Karpas-422 (cell line): ENCODE results near the gene RECQL. TPM values are rescaled to one million over a fixed set of nuclear protein-coding genes. Genes with fewer than 3 reads are reported as not detected.

ENCODE experiments used
- DNase-seq: peaks from one replicate; pipeline ENCODE4 v3.0.0-alpha.2; 2015
- H2AFZ ChIP-seq: fragments of 200-600 bp; sonication (generic); 2 replicates; pipeline ENCODE4 v1.6.1; 2014; ENCODE audit warnings: antibody characterized with exemption, low read length, mixed read lengths
- H3K27ac ChIP-seq: fragments of 200-600 bp; sonication (generic); 2 replicates; pipeline ENCODE4 v1.5.1; 2014; ENCODE audit warnings: mild to moderate bottlenecking, low read length, moderate library complexity
- H3K27me3 ChIP-seq: fragments of 200-600 bp; sonication (generic); 2 replicates; pipeline ENCODE4 v1.6.1; 2014; ENCODE audit warnings: low read length, mixed read lengths
- H3K36me3 ChIP-seq: fragments of 200-600 bp; sonication (generic); 2 replicates; pipeline ENCODE4 v1.6.1; 2014; ENCODE audit warnings: low read length, mixed read lengths; ENCODE audit not compliant: insufficient read depth
- H3K4me1 ChIP-seq: fragments of 200-600 bp; sonication (generic); 2 replicates; pipeline ENCODE4 v1.6.1; 2014; ENCODE audit warnings: mild to moderate bottlenecking, low read length, mixed read lengths
- H3K4me2 ChIP-seq: fragments of 200-600 bp; sonication (generic); 2 replicates; pipeline ENCODE4 v1.6.1; 2014; ENCODE audit warnings: low read length, low read depth, mild to moderate bottlenecking; ENCODE audit not compliant: poor library complexity, severe bottlenecking
- H3K4me3 ChIP-seq: fragments of 200-600 bp; sonication (generic); 2 replicates; pipeline ENCODE4 v1.5.1; 2014; ENCODE audit warnings: mild to moderate bottlenecking, antibody characterized with exemption, low read length, mixed read lengths
- H3K79me2 ChIP-seq: fragments of 200-600 bp; sonication (generic); 2 replicates; pipeline ENCODE4 v1.6.1; 2014; ENCODE audit warnings: mild to moderate bottlenecking, low read length, mixed read lengths
- H3K9ac ChIP-seq: fragments of 200-600 bp; sonication (generic); 2 replicates; pipeline ENCODE4 v1.6.0; 2014; ENCODE audit warnings: low read length
- H3K9me2 ChIP-seq: fragments of 200-600 bp; sonication (generic), shearing (Covaris generic); replicated peaks from 2 replicates; pipeline ENCODE4 v1.6.0; 2014; ENCODE audit warnings: mild to moderate bottlenecking, low read length, moderate library complexity; ENCODE audit not compliant: insufficient read depth
- H3K9me3 ChIP-seq: fragments of 300-700, 200-600 bp; sonication (generic); 2 replicates; pipeline ENCODE4 v1.6.1; 2014; ENCODE audit warnings: low read length, mixed read lengths
- H4K20me1 ChIP-seq: fragments of 200-600 bp; sonication (generic); 2 replicates; pipeline ENCODE4 v1.6.1; 2014; ENCODE audit warnings: mild to moderate bottlenecking, antibody characterized with exemption, low read length, low read depth; ENCODE audit not compliant: insufficient read depth
- total RNA-seq: library from RNA; depleted of rRNA; stranded (reverse); fragments of >200 nt; shearing (Covaris generic); gene quantifications from 2 replicates; pipeline ENCODE4 v1.2.3, GENCODE V29; 2014; ENCODE audit warnings: low replicate concordance

Gene RECQL
- total RNA-seq, 1 experiment from 2014 or later = 47.2 TPM

GRCh38 chr12:21500786-21501257 lies 613 bp downstream of the RECQL start:
- no peaks in the 10 kb centered on the region for H3K27me3 ChIP-seq
- H2AFZ ChIP-seq = peak overlapping the region; percentile 52; the same call in 1 of the 2 replicates
- peaks cover 46% of the 10 kb centered on the region for H3K4me1 ChIP-seq
- H3K9me3 ChIP-seq = no peaks in the 10 kb centered on the region
- peaks cover 90% of the 10 kb centered on the region for H3K79me2 ChIP-seq
- H3K4me2 ChIP-seq = peak overlapping the region; percentile 85
- peak overlapping the region; percentile 95 for H3K4me3 ChIP-seq
- H3K36me3 ChIP-seq = peaks cover 35% of the 10 kb centered on the region
- H3K9me2 ChIP-seq = no peaks in the 10 kb centered on the region
- H3K27ac ChIP-seq = peak overlapping the region; percentile 75
- peak; percentile 75 for DNase-seq
- H4K20me1 ChIP-seq = no peaks in the 10 kb centered on the region
- H3K9ac ChIP-seq = peak overlapping the region; percentile 74

- peaks cover 82% of the 10 kb centered on the region for H3K79me2 ChIP-seq
Measured at GRCh38 chr12:21499765-21500164, 1.7 kb downstream of the RECQL start.

GRCh38 chr12:21485998-21486397 lies 15.4 kb downstream of the RECQL start:
- no peak overlapping the region for H2AFZ ChIP-seq
- H3K79me2 ChIP-seq = 0 out of 2 replicates have a peak, but pooled peaks cover 3% of the 10 kb centered on the region
- no peaks in the 10 kb centered on the region for H3K4me1 ChIP-seq
- no peak overlapping the region for H3K4me3 ChIP-seq
- H3K27me3 ChIP-seq = no peaks in the 10 kb centered on the region
- no peaks in the 10 kb centered on the region for H3K9me3 ChIP-seq
- no peak overlapping the region for H3K27ac ChIP-seq
- DNase-seq = no peak
- H3K36me3 ChIP-seq = peaks cover 32% of the 10 kb centered on the region
- H3K4me2 ChIP-seq = no peak overlapping the region
- no peaks in the 10 kb centered on the region for H3K9me2 ChIP-seq
- no peak overlapping the region for H3K9ac ChIP-seq
- no peaks in the 10 kb centered on the region for H4K20me1 ChIP-seq

More at GRCh38 chr12:21499765-21500164, 1.7 kb downstream of the RECQL start:
- Histone ChIP-seq H3K27me3 (no peaks in the 10 kb centered on the region), H3K9ac (peak overlapping the region; percentile 74), H3K4me1 (peaks cover 36% of the 10 kb centered on the region), H3K36me3 (peaks cover 39% of the 10 kb centered on the region), H3K9me3 (no peaks in the 10 kb centered on the region), H3K4me3 (peak overlapping the region; percentile 95), H3K4me2 (peak overlapping the region; percentile 85), H3K9me2 (no peaks in the 10 kb centered on the region), H4K20me1 (no peaks in the 10 kb centered on the region), H2AFZ (no peak overlapping the region), H3K27ac (no peak overlapping the region)
- DNase-seq = no peak

GRCh38 chr12:21483531-21483930 lies 17.9 kb downstream of the RECQL start:
- no peak overlapping the region for H3K27ac ChIP-seq
- H3K79me2 ChIP-seq = 0 out of 2 replicates have a peak, but pooled peaks cover 3% of the 10 kb centered on the region
- no peaks in the 10 kb centered on the region for H4K20me1 ChIP-seq
- peaks cover 34% of the 10 kb centered on the region for H3K36me3 ChIP-seq
- no peak overlapping the region for H3K4me3 ChIP-seq
- no peak overlapping the region for H2AFZ ChIP-seq
- no peaks in the 10 kb centered on the region for H3K9me2 ChIP-seq
- no peak overlapping the region for H3K4me2 ChIP-seq
- no peaks in the 10 kb centered on the region for H3K27me3 ChIP-seq
- DNase-seq = no peak
- H3K9ac ChIP-seq = no peak overlapping the region
- H3K4me1 ChIP-seq = no peaks in the 10 kb centered on the region
- H3K9me3 ChIP-seq = no peaks in the 10 kb centered on the region

GRCh38 chr12:21478756-21479455 lies 22.5 kb downstream of the RECQL start:
- Histone ChIP-seq H4K20me1 (no peaks in the 10 kb centered on the region), H3K27ac (no peak overlapping the region), H3K9ac (no peak overlapping the region), H3K27me3 (no peaks in the 10 kb centered on the region), H3K4me2 (no peak overlapping the region), H3K4me1 (no peaks in the 10 kb centered on the region; the same call in 1 of the 2 replicates), H3K9me3 (no peaks in the 10 kb centered on the region), H3K9me2 (no peaks in the 10 kb centered on the region), H3K36me3 (peaks cover 53% of the 10 kb centered on the region), H3K4me3 (no peak overlapping the region), H3K79me2 (no peaks in the 10 kb centered on the region), H2AFZ (no peak overlapping the region)
- no peak for DNase-seq

- H2AFZ ChIP-seq = no peak overlapping the region
- H3K27ac ChIP-seq = no peak overlapping the region
- H3K9me3 ChIP-seq = no peaks in the 10 kb centered on the region
- no peaks in the 10 kb centered on the region for H3K27me3 ChIP-seq
- H3K4me1 ChIP-seq = no peaks in the 10 kb centered on the region; the same call in 1 of the 2 replicates
- no peak overlapping the region for H3K4me2 ChIP-seq
- no peak for DNase-seq
- no peaks in the 10 kb centered on the region for H3K79me2 ChIP-seq
- peaks cover 58% of the 10 kb centered on the region for H3K36me3 ChIP-seq
- no peaks in the 10 kb centered on the region for H3K9me2 ChIP-seq
- H3K9ac ChIP-seq = no peak overlapping the region
- H4K20me1 ChIP-seq = no peaks in the 10 kb centered on the region
- H3K4me3 ChIP-seq = no peak overlapping the region
Measured at GRCh38 chr12:21476949-21477348, 24.5 kb downstream of the RECQL start.

GRCh38 chr12:21475552-21475951 lies 25.9 kb downstream of the RECQL start:
- Histone ChIP-seq H3K9me2 (no peaks in the 10 kb centered on the region), H3K4me1 (no peaks in the 10 kb centered on the region; the same call in 1 of the 2 replicates), H3K36me3 (peaks cover 62% of the 10 kb centered on the region), H3K4me3 (no peak overlapping the region), H3K27ac (no peak overlapping the region), H3K79me2 (no peaks in the 10 kb centered on the region), H3K4me2 (no peak overlapping the region), H3K9me3 (no peaks in the 10 kb centered on the region), H3K27me3 (no peaks in the 10 kb centered on the region), H3K9ac (no peak overlapping the region), H4K20me1 (no peaks in the 10 kb centered on the region), H2AFZ (no peak overlapping the region)
- no peak for DNase-seq

GRCh38 chr12:21472197-21472823 lies 29.1 kb downstream of the RECQL start:
- H3K79me2 ChIP-seq = no peaks in the 10 kb centered on the region
- peaks cover 47% of the 10 kb centered on the region for H3K36me3 ChIP-seq
- no peak overlapping the region for H2AFZ ChIP-seq
- H4K20me1 ChIP-seq = no peaks in the 10 kb centered on the region
- H3K9me3 ChIP-seq = no peaks in the 10 kb centered on the region
- no peak overlapping the region for H3K4me3 ChIP-seq
- no peak overlapping the region for H3K4me2 ChIP-seq
- no peaks in the 10 kb centered on the region; the same call in 1 of the 2 replicates for H3K4me1 ChIP-seq
- DNase-seq = no peak
- no peak overlapping the region for H3K27ac ChIP-seq
- no peaks in the 10 kb centered on the region for H3K27me3 ChIP-seq
- no peak overlapping the region for H3K9ac ChIP-seq
- H3K9me2 ChIP-seq = no peaks in the 10 kb centered on the region
